Measurements from ENCODE around the gene IQUB.
"Not testable (repeated sequence)": the region's sequence is repeated elsewhere in the genome, so short reads cannot be mapped to it uniquely, and the experiment has no call there.

The IQUB gene

GRCh38 chr7:123533553-123533917, 860 bp downstream of the IQUB start:
- no peak for FAIRE-seq
- no peak for TF ChIP-seq CTCF (IDR thresholded peaks at IDR 0.05; ENCODE audit: insufficient read depth, missing control alignments)
- no peak for DNase-seq (ENCODE audit: insufficient read length, low spot score)

DNA sequence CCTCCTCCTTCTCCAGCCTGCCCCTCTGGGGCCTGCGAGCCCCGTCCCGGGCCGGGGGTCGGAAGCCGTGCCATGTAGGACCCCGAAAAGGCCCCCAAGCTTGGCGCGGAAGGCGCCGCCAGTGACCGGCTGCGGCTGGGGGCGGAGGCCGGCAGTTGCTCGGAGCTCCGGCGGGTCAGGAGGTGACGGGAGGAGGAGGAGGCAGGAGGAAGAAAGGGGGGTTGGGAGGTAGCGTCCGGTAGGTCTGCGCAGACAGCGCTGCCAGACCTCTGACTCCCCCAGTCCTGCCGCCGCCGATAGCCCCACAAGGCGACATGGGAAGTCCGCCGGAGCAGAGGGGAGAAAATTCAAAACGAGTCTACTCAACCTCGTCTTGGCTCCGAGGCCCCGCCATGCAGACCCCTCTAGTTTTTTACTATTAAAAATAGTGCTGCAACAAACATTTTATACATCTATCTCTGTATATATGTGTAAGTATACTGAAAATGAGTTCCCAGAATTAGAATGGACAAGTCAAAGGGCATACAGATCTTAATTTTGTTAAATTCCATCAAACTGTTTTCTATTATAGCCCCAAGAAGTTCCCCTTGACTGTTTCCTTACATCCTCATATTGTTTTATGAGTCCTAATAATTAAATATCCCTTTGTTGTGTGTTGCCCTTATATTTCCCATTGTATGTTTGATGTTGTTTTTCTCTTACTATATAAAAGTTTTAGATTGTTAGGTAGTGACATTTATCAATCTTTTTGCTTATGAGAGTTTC, 1.4 kb downstream of the IQUB start:
- DNase-seq (ENCODE audit: insufficient read length, low spot score); FAIRE-seq: not testable (repeated sequence)

GRCh38 chr7:123532343-123532742, 2.1 kb downstream of the IQUB start:
- FAIRE-seq; DNase-seq (ENCODE audit: insufficient read length, low spot score): not testable (repeated sequence)

GRCh38 chr7:123530035-123530591, 4.3 kb downstream of the IQUB start:
- DNase-seq (ENCODE audit: insufficient read length, low spot score); FAIRE-seq: not testable (repeated sequence)

- DNase-seq (ENCODE audit: insufficient read length, low spot score) (no peak), FAIRE-seq (no peak)
- TF ChIP-seq CTCF (IDR thresholded peaks at IDR 0.05; ENCODE audit: insufficient read depth, missing control alignments): no peak
Observed at GRCh38 chr7:123528265-123528664, 6.1 kb downstream of the IQUB start.

DNA sequence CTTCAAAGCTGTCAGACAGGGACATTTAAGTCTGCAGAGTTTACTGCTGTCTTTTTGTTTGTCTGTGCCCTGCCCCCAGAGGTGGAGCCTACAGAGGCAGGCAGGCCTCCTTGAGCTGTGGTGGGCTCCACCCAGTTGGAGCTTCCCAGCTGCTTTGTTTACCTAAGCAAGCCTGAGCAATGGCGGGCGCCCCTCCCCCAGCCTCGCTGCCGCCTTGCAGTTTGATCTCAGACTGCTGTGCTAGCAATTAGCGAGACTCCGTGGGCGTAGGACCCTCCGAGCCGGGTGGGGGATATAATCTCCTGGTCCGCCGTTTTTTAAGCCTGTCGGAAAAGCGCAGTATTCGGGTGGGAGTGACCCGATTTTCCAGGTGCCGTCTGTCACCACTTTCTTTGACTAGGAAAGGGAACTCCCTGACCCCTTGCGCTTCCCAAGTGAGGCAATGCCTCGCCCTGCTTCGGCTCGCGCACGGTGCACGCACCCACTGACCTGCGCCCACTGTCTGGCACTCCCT, 6.6 kb downstream of the IQUB start:
- not testable (repeated sequence) for DNase-seq (ENCODE audit: insufficient read length, low spot score); FAIRE-seq

DNA sequence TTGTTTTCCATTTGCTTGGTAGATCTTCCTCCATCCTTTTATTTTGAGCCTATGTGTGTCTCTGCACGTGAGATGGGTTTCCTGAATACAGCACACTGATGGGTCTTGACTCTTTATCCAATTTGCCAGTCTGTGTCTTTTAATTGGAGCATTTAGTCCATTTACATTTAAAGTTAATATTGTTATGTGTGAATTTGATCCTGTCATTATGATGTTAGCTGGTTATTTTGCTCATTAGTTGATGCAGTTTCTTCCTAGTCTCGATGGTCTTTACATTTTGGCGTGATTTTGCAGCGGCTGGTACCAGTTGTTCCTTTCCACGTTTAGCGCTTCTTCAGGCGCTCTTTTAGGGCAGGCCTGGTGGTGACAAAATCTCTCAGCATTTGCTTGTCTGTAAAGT, 7.9 kb downstream of the IQUB start:
- FAIRE-seq; DNase-seq (ENCODE audit: insufficient read length, low spot score): not testable (repeated sequence)

DNA sequence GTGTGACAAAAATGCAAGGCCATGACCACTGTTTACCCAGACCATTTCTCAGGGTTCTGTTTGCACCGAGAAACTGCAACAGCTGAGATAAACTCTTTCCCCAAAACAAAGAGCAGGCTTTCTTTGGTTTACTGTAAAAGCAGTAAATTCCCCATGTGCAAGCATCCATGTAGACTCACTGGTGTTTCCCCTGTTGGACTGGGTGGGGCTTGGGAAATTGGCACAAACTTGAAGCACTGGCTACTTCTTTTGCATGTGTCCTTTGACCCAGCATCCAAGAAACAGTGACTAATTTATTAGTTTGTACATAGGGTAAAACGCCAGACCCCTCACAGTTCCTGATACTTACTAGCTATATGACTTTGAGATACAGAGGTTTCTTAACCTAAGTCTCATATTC, 12.3 kb downstream of the IQUB start:
- TF ChIP-seq CTCF (IDR thresholded peaks at IDR 0.05; ENCODE audit: insufficient read depth, missing control alignments): no peak
- DNase-seq (ENCODE audit: insufficient read length, low spot score) (no peak), FAIRE-seq (no peak)

DNA sequence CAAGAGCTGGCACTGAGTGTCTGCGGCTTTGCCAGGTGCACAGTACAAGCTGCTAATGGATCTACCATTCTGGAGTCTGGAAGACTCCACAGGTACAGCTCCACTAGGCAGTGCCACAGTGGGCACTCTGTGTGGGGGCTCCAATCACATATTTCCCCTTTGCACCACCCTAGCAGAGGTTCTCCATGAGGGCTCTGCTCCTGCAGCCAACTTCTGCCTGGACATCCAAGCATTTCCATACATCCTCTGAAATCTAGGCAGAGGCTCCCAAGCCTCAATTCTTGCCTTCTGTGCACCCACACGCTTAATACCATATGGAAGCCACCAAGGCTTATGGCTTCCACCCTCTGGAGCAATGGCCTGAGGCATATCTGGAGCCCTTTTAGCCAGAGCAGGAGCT, 29.2 kb downstream of the IQUB start:
- DNase-seq (ENCODE audit: insufficient read length, low spot score): no peak
- no peak for TF ChIP-seq CTCF (IDR thresholded peaks at IDR 0.05; ENCODE audit: insufficient read depth, missing control alignments)
- FAIRE-seq: no peak

DNA sequence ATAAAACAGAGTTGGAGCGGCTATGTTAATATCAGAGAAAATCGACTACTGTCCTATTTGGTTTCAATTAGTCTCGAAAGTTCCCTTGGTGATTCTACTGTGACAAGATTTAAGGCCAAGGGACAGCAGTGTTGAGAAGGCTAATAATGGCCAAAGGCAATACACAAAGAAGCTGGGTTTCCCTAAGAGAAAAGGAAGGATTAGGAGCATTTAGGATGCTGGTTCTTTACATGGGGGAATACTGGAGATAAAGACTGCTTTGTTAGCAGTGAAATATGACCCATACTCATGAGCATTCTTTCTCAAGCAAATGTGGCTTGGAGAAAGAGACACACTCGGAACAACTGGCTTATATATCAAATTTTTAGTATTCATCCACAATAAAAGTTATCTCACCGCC, 32.2 kb downstream of the IQUB start:
- no peak for TF ChIP-seq CTCF (IDR thresholded peaks at IDR 0.05; ENCODE audit: insufficient read depth, missing control alignments)
- no peak for FAIRE-seq

More for the DNA sequence above, 32.2 kb downstream of the IQUB start:
- DNase-seq (ENCODE audit: insufficient read length, low spot score): no peak
